RPMI7951 (cell line): Measurements from ENCODE around the gene MAP1LC3A. TPM values are rescaled to one million over a fixed set of nuclear protein-coding genes. Genes with fewer than 3 reads are reported as not detected.
A peak's percentile ranks its signal among the peaks of the same experiment; 100 is the strongest.

Experiments
- DNase-seq: peaks from one replicate; pipeline ENCODE4 v3.0.0-alpha.2; 2012; ENCODE audit warnings: low read depth
- total RNA-seq: library from RNA; depleted of rRNA; stranded (reverse); fragments of >200 nt; shearing (Covaris generic); gene quantifications from 2 replicates; pipeline ENCODE4 v1.2.3, GENCODE V29; 2014

MAP1LC3A gene
- total RNA-seq, 1 experiment from 2014 or later = 32.2 TPM

DNA sequence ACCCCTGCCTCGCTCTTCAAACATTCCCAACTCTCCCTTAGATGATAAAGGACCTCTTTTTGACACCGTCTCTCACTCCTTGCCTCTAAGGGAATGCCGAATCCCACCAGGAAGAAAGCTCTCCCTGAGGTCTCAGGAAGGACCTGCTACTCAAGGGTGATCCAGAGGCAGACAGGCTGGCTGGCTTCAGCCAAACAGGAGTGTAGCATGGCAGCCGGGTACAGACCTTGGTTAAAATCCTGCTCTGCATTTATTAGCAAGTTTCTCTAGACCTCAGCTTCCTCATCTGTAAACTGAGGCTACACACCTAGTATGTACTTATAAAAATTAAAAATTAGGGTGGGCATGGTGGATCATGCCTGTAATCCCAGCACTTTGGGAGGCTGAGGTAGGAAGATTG lies 17.2 kb downstream of the MAP1LC3A start:
- no peak for DNase-seq

DNA sequence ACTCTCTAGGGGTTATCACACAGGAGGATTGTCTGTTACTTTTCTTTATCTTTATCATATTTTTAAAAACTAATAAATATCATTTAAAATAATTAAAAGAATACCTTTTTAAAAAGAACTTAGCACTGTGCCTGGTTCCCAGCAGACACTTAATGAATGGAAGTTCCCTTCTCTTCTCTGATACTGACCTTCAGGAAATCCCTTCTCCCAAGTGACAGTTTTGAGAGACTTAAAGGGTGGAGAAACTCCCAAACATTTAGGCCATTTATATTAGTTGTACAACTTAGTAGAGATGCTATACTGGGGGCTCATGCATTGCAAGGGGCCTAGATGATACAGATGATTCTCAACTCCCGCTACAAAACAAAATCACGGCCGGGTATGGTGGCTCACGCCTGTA lies 18.5 kb downstream of the MAP1LC3A start:
- no peak for DNase-seq

DNA sequence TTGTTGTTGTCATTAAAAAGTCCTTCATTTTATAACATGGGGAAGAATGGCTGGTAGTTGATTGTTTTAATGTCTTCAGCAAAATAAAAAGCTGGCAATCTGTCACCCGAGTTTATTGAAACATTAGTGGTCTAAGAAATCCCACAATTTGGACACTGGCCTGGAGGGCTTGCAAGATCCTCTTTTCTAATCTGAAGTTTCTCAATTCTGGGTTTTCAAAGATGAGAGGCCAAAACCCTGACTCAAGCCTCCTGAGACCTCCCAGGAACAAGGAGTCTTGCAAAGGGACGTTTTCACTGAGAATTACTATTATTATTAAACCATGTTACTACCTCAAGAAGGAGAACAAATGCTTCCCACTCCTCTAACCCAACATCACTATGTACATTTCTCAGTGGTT lies 19.5 kb downstream of the MAP1LC3A start:
- no peak for DNase-seq

DNA sequence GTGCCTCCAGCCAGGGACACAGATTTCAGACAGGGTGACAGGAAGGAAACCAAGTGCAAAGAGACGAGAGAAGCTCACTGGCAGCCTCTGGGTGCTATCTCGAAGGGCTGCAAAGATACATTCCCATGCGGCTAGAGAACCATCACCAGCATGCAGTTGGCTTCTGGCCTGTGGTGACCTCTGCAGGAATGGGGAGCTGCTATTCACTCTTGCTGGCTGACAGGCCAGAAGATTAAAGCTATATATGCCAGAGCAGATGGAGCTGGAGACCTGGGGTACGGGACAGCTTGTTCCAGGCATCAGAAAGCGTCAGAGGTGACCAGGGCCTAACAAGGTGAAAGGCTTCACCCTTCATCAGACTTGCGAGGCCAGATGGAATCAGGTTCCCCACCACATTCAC lies 20.0 kb downstream of the MAP1LC3A start:
- no peak for DNase-seq

DNA sequence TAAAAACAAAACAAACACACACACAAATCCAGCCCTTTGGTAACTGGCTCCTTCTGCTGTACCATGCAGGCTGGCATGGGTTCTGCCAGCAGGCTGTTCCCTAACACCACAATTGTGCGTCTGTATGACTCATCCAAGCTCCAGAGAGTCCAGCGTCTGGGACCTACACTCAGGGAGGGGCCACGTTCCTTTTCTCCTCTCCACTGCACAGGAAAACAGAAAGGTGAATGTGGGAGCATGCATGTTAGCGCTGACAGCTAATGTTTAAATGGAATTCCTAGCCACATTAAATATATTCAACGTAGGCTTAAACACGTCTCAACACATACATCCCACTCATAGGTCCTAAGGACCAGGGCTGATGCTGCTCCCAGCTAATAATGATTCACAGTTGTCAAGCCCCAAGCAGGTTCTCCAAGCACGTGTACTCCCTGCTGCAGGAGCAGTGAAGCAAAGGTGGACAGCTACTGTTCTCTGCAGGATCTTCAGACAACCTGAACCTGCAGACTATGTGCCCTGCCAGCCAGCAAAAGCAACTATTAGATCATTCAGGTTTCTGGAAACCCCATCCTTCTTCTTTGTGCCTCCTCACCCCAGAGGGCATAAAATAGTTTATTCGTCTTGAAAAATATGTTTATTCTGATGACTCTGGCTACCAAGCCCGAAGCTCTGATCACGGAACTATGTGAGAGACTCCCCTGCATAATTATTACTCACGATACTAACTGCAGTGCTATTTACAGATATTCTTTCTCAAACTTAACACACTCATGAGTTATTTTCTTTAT lies 20.9 kb downstream of the MAP1LC3A start:
- peak; percentile 86 for DNase-seq

DNA sequence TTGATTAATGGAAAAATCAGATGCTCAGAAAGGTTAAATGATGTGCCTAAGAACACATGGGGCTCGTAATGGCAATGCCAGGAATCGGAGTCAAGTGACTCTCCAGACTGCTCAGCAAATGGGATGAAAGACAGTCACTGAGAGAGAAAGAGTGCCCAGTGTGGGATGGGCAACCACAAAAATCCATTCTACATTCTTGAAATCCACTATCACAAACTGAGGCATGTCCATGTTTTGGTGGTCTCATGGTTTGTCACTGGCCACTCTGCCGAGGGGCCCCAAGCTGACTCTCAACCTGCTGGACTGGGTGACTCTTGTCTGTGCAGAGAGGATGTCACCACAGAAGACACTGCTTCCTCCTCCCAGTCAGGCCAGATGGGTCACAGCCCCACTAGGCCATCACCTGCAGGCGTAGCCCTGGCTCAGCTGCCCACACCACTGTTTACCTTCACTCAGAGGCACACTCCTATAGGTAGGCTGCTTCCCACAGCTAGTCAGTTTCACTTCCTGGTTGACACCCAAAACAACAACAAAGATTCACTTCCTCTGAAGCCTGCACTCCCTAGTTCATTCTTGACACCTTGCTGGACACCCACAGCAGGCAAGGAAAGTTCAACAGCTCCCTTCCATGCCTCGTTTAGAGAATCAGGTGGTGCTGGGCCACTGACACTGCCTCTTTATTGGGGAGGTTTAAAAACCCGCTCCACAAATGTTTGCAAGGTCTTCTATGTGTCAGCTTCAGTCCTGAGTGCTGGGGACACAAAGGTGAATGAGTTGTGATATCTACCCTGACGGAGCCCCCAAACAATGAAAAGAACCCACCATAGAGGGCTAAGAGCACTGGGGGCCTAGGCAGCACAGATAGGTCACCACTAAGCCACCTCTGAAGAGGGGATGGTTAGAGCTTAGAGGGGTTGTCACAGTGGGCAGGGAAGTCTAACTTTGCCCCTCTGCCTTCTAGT lies 21.7 kb downstream of the MAP1LC3A start:
- no peak for DNase-seq

DNA sequence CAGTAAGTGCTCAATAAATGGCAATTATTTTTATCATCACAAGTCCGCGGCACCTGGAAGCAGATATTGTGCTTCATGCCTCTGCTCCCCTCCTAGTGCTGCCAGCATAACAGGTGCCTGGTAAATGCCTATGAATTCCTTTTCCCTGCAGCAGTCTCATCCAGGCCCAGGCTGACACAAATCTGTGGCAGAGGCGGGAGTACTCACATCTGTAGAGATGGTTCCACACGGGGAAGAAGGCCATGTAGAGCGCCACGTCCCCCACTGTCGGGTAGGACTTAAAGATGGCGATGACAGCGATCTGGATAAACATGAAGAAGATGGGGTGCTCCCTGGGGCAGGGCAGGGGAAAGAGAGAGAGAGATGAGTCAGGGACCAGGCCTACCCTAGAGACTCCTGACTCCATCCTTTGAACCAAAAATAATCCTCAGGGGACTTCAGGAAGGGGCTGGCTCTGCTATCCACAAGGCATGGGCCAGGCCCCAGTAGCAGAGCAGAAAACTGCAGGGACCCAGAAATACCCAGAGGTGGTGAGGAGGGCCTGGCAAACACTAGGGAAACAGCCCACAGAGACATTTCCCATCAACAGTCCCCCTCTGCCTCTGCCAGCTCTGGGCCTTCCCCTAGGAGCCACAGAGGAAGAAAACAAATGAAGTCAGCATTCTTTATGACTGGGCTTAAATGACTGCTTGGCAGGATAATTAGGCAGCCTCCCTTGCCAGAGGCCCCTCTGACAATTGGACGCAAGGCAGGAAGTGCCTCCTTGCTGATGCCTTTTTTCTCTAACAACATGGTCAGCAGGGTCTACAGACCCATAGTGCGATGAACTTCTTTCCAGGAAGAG lies 23.0 kb downstream of the MAP1LC3A start:
- DNase-seq = peak; percentile 53

DNA sequence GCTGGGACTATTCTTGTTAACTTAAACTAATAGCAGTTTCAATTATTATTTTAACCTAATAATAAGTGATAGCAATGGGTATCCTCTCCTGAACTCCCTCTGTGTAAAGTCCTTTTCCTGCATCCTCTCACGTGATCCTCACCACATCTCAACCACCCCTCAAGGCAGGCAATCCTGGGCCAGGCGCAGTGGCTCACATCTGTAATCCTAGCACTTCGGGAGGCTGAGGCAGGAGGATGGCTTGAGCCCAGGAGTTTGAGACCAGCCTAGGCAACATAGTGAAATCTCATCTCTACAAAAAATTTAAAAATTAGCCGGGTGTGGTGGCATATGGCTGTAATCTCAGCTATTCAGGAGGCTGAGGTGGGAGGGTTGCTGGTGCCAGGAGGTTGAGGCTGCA lies 23.7 kb downstream of the MAP1LC3A start:
- no peak for DNase-seq

DNA sequence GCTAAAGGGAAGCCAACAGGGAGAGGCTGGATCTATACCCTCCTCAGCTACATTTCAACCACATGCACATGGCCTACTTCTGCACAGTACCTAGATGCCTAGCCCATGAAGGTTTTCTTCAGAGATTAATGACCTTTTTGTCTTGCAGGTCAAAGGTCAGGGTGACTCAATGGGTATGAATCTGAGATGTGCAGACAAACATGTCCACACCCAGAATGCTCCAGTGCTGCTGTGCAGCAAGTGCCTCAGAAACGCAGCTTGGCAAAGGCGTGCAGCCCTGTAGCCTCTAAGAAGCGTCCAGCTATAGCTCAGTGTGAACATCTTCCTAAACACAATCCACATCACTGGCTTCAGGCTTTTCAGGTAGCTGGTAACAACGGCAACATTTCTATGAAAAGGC lies 24.4 kb downstream of the MAP1LC3A start:
- peak; percentile 25 for DNase-seq

DNA sequence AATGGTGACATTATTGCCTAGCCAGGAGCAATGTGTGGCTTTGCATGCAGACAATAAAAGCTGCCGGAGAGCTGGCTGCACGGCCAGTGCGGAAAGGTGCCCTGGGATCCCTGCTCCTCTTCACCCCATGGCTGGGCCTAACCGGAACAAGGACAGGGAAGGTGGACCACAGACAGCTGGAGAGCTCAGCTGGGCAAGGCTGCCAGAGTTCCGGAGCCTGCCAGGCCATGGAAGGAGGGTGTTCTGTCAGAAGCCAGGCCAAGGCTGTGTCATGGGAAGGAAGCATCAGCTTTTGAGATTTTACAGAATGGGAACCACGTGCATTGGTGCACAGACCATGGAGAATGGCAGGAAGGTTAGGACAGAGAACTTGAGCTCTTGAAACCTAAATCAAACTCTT lies 25.0 kb downstream of the MAP1LC3A start:
- DNase-seq = no peak

DNA sequence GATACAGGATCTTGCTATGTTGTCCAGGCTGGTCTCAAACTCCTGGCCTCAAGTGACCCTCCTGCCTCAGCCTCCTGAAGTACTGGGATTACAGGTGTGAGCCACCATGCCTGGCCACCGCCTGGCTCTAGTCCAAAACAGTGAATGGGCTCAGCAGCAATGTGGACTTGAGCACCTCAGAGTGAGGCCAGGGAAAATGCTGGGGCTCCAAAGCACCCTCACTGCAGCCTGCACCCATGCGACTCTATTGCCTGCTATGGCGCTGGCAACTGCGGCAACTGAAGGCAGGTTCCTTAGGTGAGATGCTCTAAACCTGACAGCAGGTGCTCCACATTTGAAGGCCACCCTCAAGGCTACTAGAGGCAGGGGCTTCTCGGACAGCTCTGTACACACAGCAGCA lies 26.5 kb downstream of the MAP1LC3A start:
- DNase-seq = no peak

DNA sequence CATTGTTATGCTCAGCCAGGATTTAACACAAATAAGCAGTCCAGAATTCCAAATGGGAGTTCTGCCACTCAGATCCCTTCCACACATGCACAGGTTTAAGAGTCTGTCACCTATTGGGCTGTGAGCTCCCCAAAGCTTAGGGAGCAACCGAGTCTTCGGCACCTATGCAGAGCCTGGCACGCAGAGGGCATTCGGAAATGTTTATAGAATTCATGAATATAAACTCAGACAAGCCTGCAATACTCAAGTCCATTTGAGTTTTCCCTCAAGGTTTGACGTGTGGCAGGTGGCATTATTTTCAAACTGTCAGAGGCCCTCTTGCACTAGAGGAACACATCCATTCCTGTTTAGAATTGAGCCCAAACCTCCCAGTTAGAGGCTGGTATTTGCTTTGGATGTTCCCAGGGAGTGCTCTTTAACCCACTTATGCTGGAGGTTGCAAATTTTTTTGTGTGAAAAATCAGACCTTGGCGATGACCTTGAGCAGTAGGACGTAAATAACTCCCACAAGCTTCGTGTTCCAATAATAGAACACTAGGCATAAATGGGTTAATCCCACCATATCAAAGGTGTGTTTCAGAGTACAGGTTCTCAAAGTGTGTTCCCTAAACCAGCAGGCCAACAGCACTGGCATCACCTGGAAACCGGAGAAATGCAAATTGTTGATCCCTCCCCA lies 28.1 kb downstream of the MAP1LC3A start:
- DNase-seq = no peak

DNA sequence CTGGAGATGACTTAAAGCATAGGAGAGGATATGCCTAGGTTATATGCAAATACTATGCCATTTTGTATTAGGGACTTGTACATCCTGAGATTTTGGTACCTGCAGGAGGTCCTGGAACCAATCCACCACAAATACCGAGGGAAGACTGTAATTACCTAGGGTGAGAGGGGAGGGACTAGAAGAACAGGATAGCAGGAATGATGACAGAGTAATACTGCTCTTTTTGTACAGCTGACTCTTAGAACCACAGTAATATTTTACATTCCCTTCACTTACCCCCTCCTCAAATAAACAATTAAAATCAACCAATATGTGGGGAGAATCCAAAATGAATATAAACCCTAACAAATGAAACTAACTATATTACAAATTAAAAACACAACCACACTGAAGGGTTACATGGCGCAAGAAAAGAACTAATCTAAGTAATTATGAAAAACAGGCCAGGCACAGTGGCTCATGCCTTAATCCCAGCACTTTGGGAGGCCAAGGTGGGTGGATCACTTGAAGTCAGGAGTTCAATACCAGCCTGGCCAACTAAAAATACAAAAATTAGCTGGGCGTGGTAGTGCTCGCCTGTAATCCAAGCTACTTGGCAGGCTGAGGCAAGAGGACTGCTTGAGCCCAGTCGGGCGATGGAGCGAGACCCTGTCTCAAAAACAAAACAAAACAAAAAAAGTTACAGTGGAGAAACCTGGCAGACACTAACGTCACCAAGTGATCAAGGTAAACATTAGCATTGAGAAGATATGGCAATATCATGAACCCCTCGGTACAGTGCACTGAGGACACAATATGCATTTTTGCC lies 37.1 kb downstream of the MAP1LC3A start:
- DNase-seq = no peak

DNA sequence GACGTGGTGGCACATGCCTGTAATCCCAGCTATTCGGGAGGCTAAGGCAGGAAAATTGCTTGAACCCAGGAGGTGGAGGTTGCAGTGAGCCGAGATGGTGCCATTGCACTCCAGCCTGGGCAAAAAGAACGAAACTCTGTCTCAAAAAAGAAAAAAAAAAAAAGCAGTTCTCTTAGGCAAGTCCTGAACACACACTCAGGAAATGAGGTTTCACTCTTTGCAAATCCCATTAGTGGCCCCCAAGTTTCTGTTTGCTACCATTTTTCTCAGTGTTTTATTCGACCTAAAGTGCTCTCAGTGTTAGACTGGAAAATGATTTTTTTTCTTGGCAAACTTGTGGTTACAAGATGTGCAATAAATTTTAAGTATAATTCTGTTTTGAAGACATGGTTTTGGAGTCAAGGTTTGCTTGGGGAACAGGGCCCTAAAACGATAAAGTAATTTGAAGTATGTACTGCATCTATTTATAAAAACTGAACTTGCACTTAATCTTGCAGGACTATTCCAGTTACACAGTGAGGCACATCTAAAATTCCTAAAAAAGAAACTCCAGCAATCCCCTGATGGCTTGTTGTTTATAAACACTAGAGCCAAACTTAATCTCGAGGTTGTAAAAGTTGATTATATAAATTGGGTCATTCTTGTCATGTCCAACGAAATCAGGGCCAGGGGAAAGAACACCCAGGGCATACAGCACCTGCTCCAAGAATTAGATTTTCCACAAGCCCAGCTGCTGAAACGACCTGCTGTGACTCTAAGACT lies 42.6 kb downstream of the MAP1LC3A start:
- no peak for DNase-seq

DNA sequence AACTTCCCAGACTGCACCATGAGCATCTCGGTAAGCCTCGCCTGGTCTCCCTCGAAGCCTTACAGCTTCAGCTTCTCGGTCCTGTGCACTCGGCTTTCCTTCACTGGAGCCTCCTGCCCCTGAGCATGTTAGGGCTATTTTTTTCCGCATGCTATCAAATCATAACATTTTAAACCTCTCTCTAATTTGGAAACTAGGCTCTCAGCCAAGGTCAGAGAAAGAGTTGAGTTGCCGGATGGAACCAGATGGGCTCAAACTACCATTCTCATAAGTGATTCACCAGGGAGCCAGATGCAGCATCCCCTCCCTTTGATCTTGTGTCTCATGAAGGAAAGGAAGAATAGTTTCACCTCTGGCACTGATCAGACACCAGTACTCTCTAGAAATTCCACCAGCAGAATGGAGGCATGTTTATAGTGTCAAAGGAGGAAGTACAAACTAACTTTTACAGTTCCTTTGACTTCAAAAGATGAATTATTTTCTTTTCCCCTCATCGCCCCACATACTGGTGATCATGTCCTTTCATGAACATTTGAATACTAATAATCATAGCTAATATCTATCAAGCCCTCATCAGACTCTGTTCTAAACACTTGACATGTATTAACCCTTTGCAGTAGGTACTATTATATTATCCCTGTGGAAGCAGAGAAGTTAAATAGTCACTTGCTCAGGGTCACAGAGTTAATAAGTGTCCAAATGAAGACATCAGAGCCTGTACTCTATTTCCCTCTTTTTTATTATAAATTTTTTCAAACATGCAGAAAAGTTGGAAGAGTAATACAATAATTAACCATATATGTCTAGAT lies 46.7 kb downstream of the MAP1LC3A start:
- peak; percentile 87 for DNase-seq

DNA sequence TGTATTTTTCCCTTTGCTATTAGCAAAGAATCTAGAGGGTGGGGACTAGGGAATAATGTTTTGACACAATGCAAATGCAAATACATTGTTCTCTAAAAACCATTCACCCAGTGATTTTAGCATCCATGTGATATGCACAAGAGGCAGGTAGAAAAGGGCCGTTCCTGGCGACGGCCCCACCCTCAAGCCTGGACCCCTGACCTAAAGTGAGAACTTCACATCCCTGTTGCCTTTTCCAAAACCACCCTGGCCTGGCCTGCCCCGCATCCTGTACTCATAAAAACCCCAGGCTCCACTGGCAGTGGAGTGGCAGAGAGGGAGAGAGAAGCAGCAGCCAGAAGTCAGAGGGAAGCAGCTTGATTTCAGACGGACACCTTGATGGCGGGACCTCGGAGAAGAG lies 48.5 kb downstream of the MAP1LC3A start:
- DNase-seq = no peak
